Stomach (tissue), 4 donors: ENCODE measurements around the gene CELF4.

Experiments used
- EP300 ChIP-seq: sonication (generic); formaldehyde crosslinking; IDR thresholded peaks from one replicate; pipeline ENCODE4 v1.6.1; 2017; ENCODE audit warnings: antibody characterized with exemption
- POLR2A ChIP-seq, 4 donors: fragments of 450-650 bp; IDR thresholded peaks; one replicate each; pipeline ENCODE4 v1.6.1; 2016; ENCODE audit warnings: antibody characterized with exemption in 4 of 4, control low read depth in 2 of 4, mild to moderate bottlenecking in 1 of 4, moderate library complexity in 1 of 4
- POLR2AphosphoS5 ChIP-seq, 3 donors: sonication (generic); formaldehyde crosslinking; IDR thresholded peaks; one replicate each; pipeline ENCODE4 v1.6.1; 2016; ENCODE audit warnings: antibody characterized with exemption in 3 of 3
- TF ChIP-seq, protein P1 (sequence below), 7 experiments: fragments of 450-650 bp in 4 of 7; fragments of 200-600 bp in 3 of 7; sonication (generic) in 3 of 7; IDR thresholded peaks; one replicate each; pipeline ENCODE4 v1.5.1; 2016 to 2019; ENCODE audit warnings: antibody characterized with exemption in 7 of 7, control low read depth in 2 of 7, mild to moderate bottlenecking in 1 of 7

DNA sequence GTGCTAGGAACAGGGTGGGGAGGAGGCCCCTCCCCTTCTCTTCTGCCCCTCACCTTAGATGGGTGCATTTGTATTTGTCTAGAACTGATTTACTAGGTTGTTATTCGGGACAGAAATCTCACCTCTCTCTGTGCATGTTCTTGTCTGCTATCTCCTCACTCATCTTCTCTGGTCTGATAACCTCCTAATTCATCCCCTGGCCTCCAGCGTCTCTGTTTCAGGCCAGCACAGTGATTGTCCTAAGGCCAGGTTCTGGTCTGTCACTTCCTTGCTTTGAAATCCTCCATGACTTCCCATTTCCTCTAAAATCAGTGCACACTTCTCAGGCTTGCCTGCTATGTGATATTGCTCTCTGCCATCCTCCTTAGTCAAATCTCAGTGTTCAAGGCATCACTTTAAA, 58.4 kb downstream of the CELF4 start:
- TF ChIP-seq EP300 (no peak), POLR2AphosphoS5 (IDR thresholded peaks at IDR 0.05) (no peak), POLR2A (IDR thresholded peaks at IDR 0.05) (no peak)
- TF ChIP-seq, protein P1, sequence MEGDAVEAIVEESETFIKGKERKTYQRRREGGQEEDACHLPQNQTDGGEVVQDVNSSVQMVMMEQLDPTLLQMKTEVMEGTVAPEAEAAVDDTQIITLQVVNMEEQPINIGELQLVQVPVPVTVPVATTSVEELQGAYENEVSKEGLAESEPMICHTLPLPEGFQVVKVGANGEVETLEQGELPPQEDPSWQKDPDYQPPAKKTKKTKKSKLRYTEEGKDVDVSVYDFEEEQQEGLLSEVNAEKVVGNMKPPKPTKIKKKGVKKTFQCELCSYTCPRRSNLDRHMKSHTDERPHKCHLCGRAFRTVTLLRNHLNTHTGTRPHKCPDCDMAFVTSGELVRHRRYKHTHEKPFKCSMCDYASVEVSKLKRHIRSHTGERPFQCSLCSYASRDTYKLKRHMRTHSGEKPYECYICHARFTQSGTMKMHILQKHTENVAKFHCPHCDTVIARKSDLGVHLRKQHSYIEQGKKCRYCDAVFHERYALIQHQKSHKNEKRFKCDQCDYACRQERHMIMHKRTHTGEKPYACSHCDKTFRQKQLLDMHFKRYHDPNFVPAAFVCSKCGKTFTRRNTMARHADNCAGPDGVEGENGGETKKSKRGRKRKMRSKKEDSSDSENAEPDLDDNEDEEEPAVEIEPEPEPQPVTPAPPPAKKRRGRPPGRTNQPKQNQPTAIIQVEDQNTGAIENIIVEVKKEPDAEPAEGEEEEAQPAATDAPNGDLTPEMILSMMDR (IDR thresholded peaks at IDR 0.05): no peak
